K562 (cell line): ENCODE data around the gene GHDC. TPM values are rescaled to one million over a fixed set of nuclear protein-coding genes. Genes with fewer than 3 reads are reported as not detected.

Experiments
- DPF2 ChIP-seq: fragments of 450-650 bp; IDR thresholded peaks from 2 replicates; pipeline ENCODE4 v1.6.1; 2016
- GATA2 ChIP-seq: sonication (generic); formaldehyde crosslinking; IDR thresholded peaks from 2 replicates; pipeline ENCODE4 v1.4.0; 2020; ENCODE audit warnings: mild to moderate bottlenecking, missing genetic modification reagents
- POLR3A ChIP-seq: IDR thresholded peaks from 2 replicates; pipeline ENCODE4 v1.6.1; 2011; ENCODE audit warnings: borderline replicate concordance, mild to moderate bottlenecking, moderate library complexity; ENCODE audit not compliant: insufficient read length, insufficient read depth; ENCODE audit errors: extremely low read depth
- SIN3A ChIP-seq, 2 experiments: fragments of 150-350 bp in 1 of 2; IDR thresholded peaks; 2 replicates each; pipeline ENCODE4 v1.6.1; 2011 to 2016; ENCODE audit warnings: borderline replicate concordance in 2 of 2, low read depth in 2 of 2, low read length in 2 of 2, mild to moderate bottlenecking in 2 of 2, moderate library complexity in 2 of 2; ENCODE audit not compliant: control insufficient read depth in 1 of 2
- ZC3H8 ChIP-seq: fragments of 450-650 bp; IDR thresholded peaks from 2 replicates; pipeline ENCODE4 v1.6.1; 2017
- ZFP30 ChIP-seq: fragments of 250-450 bp; sonication (Bioruptor Pico); IDR thresholded peaks from 2 replicates; pipeline ENCODE4 v1.8.0; 2022; ENCODE audit warnings: moderate library complexity, mild to moderate bottlenecking, inconsistent platforms, borderline replicate concordance
- ZNF24 ChIP-seq: fragments of 450-650 bp; IDR thresholded peaks from 2 replicates; pipeline ENCODE4 v1.6.1; 2016
- ZNF699 ChIP-seq: fragments of 250-450 bp; sonication (Bioruptor Pico); IDR thresholded peaks from 2 replicates; pipeline ENCODE4 v1.8.0; 2021; ENCODE audit warnings: mild to moderate bottlenecking, moderate library complexity; ENCODE audit not compliant: insufficient replicate concordance
- polyA plus RNA-seq, 8 experiments: library from polyadenylated mRNA; depleted of rRNA in 4 of 8; stranded (reverse) in 5 of 8; unstranded in 3 of 8; fragments of >200 nt; fragmentation: Nextera tagmentation in 2 of 8; fragmentation: Illumina TruSeq in 1 of 8; extraction: Ambion mirVana in 2 of 8; extraction: Trizol in 1 of 8; gene quantifications; 2 replicates each; pipeline versions ENCODE4 v1.2.1 to v1.2.3, GENCODE V29; 2011 to 2014; ENCODE audit warnings: inconsistent platforms in 1 of 8, missing spikeins in 1 of 8
- total RNA-seq, 7 experiments: library from RNA; depleted of rRNA in 6 of 7; stranded (reverse); fragments of >200 nt in 6 of 7; fragmentation: Illumina TruSeq in 2 of 7; extraction: Trizol in 2 of 7; gene quantifications; 2 replicates each; pipeline versions ENCODE4 v1.2.1 to v1.2.3, GENCODE V29; 2011 to 2021; ENCODE audit warnings: low replicate concordance in 1 of 7
- TF ChIP-seq, protein P1 (sequence below): sonication (generic); formaldehyde crosslinking; IDR thresholded peaks from 2 replicates; pipeline ENCODE4 v1.8.0; 2023; ENCODE audit warnings: missing genetic modification reagents, mild to moderate bottlenecking, borderline replicate concordance
- TF ChIP-seq, protein P2 (sequence below): sonication (generic); formaldehyde crosslinking; IDR thresholded peaks from 2 replicates; pipeline ENCODE4 v1.8.0; 2022; ENCODE audit warnings: mild to moderate bottlenecking, missing genetic modification reagents, borderline replicate concordance
- TF ChIP-seq, protein P3 (sequence below): fragments of 250-450 bp; sonication (Bioruptor Pico); IDR thresholded peaks from 2 replicates; pipeline ENCODE4 v1.4.0; 2020
- TF ChIP-seq, protein P4 (sequence below): fragments of 450-650 bp; IDR thresholded peaks from 2 replicates; pipeline ENCODE4 v1.6.1; 2016; ENCODE audit warnings: antibody characterized with exemption
- TF ChIP-seq, protein P5 (sequence below): sonication (generic); formaldehyde crosslinking; IDR thresholded peaks from 2 replicates; pipeline ENCODE4 v1.9.0; 2022; ENCODE audit warnings: mild to moderate bottlenecking, missing genetic modification reagents
- TF ChIP-seq, protein P6 (sequence below): fragments of 450-650 bp; IDR thresholded peaks from 2 replicates; pipeline ENCODE4 v1.6.1; 2016

GHDC gene
- total and polyA plus RNA-seq, 9 of the 15 experiments (the other 6 are each of a cell fraction or from before 2014, with no cell fraction given) = 0.65 to 23.2 (median 11.2) TPM

DNA sequence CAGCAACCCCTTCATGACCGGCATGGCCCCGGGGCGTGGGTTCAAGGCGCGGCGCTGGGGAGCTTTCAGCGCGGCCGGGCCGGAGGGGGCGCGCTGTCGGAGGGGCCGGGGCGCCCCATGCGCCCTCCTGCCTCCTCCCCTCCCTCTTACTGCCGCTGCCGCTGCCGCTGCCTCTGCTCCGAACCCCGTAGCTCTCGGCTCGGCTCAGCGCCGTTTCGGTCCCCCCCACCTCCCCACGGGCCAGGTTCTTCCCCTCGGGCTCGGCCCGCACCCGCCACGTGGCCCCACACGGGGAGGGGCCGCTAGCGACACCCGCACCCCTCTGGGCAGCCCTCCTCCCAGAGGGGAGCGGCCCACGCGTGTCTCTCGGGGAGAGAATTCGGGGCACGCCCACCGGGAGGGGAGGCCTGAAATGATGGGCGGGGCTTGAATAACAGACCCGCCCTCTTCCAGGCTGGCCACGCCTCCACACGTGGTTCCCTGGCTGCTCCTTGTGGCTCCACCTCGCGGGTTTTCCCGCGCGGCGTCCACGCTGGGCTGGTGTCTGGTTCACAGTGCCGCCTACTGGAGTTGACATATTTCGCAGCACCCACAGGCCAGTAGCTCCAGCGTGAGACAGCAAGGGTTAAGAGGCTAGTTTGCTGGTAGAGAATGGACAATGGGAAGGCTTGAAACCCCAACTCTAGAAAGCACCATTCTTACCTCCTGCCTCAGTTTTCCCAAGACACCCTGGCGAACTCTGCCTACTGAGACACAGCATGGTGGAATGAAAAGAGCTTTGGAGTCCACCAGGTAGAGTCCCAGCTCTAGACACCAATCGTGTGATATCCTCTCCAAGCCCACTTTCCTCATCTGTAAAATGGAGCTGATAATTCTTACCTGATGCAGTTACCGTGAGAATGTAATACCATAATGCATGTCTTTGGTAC, 13.1 kb downstream of the GHDC start, which contains the start of gene KCNH4 (continued):
- TF ChIP-seq, protein P1, sequence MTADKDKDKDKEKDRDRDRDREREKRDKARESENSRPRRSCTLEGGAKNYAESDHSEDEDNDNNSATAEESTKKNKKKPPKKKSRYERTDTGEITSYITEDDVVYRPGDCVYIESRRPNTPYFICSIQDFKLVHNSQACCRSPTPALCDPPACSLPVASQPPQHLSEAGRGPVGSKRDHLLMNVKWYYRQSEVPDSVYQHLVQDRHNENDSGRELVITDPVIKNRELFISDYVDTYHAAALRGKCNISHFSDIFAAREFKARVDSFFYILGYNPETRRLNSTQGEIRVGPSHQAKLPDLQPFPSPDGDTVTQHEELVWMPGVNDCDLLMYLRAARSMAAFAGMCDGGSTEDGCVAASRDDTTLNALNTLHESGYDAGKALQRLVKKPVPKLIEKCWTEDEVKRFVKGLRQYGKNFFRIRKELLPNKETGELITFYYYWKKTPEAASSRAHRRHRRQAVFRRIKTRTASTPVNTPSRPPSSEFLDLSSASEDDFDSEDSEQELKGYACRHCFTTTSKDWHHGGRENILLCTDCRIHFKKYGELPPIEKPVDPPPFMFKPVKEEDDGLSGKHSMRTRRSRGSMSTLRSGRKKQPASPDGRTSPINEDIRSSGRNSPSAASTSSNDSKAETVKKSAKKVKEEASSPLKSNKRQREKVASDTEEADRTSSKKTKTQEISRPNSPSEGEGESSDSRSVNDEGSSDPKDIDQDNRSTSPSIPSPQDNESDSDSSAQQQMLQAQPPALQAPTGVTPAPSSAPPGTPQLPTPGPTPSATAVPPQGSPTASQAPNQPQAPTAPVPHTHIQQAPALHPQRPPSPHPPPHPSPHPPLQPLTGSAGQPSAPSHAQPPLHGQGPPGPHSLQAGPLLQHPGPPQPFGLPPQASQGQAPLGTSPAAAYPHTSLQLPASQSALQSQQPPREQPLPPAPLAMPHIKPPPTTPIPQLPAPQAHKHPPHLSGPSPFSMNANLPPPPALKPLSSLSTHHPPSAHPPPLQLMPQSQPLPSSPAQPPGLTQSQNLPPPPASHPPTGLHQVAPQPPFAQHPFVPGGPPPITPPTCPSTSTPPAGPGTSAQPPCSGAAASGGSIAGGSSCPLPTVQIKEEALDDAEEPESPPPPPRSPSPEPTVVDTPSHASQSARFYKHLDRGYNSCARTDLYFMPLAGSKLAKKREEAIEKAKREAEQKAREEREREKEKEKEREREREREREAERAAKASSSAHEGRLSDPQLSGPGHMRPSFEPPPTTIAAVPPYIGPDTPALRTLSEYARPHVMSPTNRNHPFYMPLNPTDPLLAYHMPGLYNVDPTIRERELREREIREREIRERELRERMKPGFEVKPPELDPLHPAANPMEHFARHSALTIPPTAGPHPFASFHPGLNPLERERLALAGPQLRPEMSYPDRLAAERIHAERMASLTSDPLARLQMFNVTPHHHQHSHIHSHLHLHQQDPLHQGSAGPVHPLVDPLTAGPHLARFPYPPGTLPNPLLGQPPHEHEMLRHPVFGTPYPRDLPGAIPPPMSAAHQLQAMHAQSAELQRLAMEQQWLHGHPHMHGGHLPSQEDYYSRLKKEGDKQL (CRISPR knock-in tag) = no peak
- TF ChIP-seq ZNF24 (peak; percentile 29; the same call in 1 of the 2 replicates), POLR3A (no peak), ZNF699 (CRISPR knock-in tag) (no peak), ZC3H8 (0 out of 2 replicates have a peak, but pooled peaks have one; percentile 13), SIN3A (IDR thresholded peaks at IDR 0.05; ENCODE audit: borderline replicate concordance in 2 of 2, control insufficient read depth in 1 of 2, low read depth in 2 of 2, low read length in 2 of 2) (peak; percentile 73 to 87; a peak in 2 of 4 replicates), DPF2 (peak; percentile 25; the same call in 1 of the 2 replicates), ZFP30 (CRISPR knock-in tag) (no peak), GATA2 (CRISPR knock-in tag) (no peak)
- TF ChIP-seq, protein P2, sequence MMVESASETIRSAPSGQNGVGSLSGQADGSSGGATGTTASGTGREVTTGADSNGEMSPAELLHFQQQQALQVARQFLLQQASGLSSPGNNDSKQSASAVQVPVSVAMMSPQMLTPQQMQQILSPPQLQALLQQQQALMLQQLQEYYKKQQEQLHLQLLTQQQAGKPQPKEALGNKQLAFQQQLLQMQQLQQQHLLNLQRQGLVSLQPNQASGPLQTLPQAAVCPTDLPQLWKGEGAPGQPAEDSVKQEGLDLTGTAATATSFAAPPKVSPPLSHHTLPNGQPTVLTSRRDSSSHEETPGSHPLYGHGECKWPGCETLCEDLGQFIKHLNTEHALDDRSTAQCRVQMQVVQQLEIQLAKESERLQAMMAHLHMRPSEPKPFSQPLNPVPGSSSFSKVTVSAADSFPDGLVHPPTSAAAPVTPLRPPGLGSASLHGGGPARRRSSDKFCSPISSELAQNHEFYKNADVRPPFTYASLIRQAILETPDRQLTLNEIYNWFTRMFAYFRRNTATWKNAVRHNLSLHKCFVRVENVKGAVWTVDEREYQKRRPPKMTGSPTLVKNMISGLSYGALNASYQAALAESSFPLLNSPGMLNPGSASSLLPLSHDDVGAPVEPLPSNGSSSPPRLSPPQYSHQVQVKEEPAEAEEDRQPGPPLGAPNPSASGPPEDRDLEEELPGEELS (CRISPR knock-in tag) = peak; percentile 35; the same call in 1 of the 2 replicates
- TF ChIP-seq, protein P3, sequence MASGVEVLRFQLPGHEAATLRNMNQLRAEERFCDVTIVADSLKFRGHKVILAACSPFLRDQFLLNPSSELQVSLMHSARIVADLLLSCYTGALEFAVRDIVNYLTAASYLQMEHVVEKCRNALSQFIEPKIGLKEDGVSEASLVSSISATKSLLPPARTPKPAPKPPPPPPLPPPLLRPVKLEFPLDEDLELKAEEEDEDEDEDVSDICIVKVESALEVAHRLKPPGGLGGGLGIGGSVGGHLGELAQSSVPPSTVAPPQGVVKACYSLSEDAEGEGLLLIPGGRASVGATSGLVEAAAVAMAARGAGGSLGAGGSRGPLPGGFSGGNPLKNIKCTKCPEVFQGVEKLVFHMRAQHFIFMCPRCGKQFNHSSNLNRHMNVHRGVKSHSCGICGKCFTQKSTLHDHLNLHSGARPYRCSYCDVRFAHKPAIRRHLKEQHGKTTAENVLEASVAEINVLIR = no peak
- TF ChIP-seq, protein P4, sequence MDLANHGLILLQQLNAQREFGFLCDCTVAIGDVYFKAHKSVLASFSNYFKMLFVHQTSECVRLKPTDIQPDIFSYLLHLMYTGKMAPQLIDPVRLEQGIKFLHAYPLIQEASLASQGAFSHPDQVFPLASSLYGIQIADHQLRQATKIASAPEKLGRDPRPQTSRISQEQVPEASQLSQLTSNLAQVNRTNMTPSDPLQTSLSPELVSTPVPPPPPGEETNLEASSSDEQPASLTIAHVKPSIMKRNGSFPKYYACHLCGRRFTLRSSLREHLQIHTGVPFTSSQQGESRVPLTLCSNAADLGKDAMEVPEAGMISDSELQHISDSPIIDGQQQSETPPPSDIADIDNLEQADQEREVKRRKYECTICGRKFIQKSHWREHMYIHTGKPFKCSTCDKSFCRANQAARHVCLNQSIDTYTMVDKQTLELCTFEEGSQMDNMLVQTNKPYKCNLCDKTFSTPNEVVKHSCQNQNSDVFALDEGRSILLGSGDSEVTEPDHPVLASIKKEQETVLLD = peak; percentile 89
- TF ChIP-seq, protein P5, sequence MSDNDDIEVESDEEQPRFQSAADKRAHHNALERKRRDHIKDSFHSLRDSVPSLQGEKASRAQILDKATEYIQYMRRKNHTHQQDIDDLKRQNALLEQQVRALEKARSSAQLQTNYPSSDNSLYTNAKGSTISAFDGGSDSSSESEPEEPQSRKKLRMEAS (CRISPR knock-in tag) = peak; percentile 96
- TF ChIP-seq, protein P6, sequence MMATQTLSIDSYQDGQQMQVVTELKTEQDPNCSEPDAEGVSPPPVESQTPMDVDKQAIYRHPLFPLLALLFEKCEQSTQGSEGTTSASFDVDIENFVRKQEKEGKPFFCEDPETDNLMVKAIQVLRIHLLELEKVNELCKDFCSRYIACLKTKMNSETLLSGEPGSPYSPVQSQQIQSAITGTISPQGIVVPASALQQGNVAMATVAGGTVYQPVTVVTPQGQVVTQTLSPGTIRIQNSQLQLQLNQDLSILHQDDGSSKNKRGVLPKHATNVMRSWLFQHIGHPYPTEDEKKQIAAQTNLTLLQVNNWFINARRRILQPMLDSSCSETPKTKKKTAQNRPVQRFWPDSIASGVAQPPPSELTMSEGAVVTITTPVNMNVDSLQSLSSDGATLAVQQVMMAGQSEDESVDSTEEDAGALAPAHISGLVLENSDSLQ = peak; percentile 89
